GM18517 (cell line): ENCODE data around the gene HEXIM1.
"Not testable (repeated sequence)": the region's sequence is repeated elsewhere in the genome, so short reads cannot be mapped to it uniquely, and the experiment has no call there.

Source experiments
- ATAC-seq: cut with Tn5 transposase; IDR thresholded peaks from one replicate; pipeline ENCODE4 v1.9.1; 2021; ENCODE audit warnings: mild to moderate bottlenecking, moderate library complexity; ENCODE audit not compliant: unreplicated experiment

Gene HEXIM1

GRCh38 chr17:45112559-45113423 is 35.5 kb upstream of the HEXIM1 start:
- ATAC-seq: no peak

GRCh38 chr17:45113424-45113754 is 34.9 kb upstream of the HEXIM1 start:
- no peak for ATAC-seq

DNA sequence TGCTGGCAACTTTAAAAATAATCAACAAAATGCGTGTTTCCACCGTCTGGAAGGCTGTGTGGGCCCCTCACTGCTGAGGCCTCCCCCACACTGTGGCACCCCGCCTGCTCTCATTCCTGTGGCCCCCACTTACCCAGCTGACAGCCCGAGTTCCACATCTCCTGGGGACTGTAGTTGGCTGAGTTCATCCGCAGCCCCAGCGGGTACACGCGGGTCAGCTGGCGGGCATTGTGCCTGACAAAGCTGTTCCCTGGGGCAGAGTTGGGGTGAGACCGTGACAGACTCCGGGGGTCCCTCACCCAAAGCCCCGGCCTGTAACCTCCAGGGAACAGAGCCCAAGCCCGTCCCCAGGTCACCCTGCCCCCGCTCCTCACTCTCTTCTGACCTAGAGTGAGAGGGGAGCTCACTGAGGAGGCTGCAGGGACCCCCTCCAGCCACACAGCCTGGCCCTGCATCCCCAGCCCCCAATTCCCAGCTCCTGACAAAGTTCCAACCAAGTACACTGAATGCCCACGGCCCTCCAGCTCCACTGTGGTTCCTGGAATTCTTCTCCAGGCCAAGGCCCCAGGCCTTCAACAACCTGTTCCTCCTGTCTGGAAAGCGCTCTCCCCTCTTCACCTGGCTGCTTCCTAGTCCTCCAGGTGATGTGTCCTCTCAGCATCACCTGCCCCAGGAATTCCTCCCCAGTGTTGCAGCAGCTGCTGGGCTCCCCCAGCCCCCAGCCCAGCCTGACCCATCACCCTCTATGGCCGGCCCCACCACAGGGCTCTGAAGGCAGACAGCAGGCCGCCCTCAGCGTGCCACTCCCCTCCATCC is 34.0 kb upstream of the HEXIM1 start:
- no peak for ATAC-seq

- ATAC-seq: no peak
These were observed 33.2 kb upstream of the HEXIM1 start for GRCh38 chr17:45115015-45115625.

DNA sequence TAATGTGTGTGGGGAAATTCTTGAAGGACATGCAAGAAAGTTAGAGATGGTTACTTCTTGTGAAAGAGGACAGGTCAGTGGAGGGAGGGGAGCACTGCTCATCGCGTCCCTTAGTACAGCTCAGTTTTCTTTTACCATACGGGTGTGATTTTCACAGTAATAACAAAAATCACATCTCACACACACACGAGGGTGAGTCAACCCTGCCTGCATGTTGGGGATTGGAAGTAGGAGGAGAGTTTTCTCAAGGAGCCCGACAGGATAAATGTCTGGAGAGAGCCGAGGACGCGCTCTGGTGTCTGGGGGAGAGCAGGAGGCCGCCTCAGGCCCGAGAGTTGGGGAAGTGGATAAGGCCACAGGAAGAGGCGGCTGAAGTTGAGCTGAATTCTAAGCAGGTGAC is 32.4 kb upstream of the HEXIM1 start:
- ATAC-seq: no peak

GRCh38 chr17:45116434-45117016 is 31.8 kb upstream of the HEXIM1 start:
- no peak for ATAC-seq

- no peak for ATAC-seq
These were observed 30.9 kb upstream of the HEXIM1 start for GRCh38 chr17:45117334-45117733.

GRCh38 chr17:45117848-45118646 is 30.2 kb upstream of the HEXIM1 start:
- ATAC-seq: no peak

GRCh38 chr17:45118691-45119090 is 29.6 kb upstream of the HEXIM1 start:
- no peak for ATAC-seq

GRCh38 chr17:45119964-45120363 is 28.3 kb upstream of the HEXIM1 start:
- no peak for ATAC-seq

DNA sequence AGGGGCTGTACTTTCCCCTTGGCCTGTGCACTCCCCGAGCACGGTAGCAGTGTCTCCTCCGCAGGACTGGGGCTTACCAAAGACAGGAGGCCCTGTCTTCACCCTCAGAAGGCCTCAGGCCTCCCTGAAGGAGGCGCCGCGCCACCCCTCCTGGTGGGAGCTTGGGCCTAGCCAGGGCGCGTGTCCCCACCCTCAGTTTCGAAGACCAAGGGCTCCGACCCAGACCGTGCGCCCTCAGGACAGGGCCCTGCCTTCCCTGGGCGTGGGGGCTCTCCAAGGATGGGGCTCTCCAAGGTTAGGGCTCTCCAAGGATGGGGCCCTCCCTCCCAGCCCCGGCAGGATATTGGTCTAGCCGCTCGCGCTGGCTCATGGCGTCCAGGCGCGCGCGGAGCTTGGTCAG is 27.7 kb upstream of the HEXIM1 start:
- ATAC-seq: no peak

DNA sequence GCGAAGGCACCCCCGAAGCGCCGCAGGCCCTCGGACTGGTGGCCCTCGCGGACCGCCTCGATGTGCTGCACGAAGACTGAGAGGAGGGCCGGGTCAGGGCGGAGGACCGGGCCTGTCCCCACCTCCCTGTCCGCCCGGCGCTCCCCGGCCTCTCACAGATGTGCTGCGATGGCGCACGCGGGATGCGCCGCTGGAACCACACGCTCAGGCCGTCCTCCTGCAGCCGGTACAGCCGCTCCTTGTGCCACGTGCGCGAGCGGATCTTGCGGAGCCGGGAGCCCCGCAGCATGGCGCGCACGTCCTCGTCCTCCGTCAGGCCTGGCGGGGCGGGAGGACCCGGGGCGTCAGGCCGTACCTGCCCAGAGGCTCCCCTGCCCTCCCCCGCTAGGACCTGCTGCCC is 27.2 kb upstream of the HEXIM1 start:
- no peak for ATAC-seq

- ATAC-seq: no peak
These were observed 25.1 kb upstream of the HEXIM1 start for GRCh38 chr17:45123076-45123770.

DNA sequence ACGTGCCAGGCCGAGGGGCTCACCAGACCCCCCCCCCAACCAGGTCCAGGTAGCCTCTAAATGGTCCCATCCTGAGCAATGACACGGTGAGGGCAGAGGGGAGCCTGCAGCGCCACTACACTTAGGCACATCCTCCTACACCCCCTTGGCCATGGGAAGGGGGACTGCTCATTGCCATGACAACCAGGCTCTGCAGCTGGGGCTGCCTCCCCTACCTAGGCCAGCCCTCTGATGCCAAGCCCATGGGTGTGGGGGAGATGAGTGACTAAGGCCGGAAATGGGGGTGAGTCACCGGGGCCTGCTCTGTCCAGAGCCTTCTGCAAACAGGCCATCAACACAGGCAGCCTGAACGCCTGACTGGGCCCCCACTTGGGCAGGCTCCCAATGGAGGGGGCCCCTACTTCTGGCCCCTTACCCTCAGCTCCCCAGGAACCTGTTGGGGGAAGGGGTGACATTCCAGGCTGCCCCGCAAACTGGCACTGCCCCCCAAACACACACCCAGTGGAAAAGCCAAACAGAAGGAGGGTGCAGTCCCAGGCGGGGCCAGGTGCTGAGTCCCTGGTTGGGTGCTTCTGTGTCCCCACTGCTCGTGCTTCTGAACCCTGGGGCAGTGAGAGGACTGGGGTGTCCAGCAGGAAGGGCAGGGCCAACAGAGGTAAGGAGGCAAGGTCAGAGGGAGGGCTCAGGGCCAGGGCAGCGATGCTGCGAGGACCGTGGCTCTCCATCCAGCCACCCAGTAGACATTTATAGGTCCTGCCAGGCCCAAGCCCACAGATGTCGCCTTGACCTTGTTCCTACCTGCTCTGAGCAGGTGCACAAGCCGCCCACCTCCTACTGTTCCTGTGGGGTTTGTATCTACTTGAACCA is 24.1 kb upstream of the HEXIM1 start:
- no peak for ATAC-seq

GRCh38 chr17:45124797-45125122 is 23.5 kb upstream of the HEXIM1 start:
- ATAC-seq: not testable (repeated sequence)

DNA sequence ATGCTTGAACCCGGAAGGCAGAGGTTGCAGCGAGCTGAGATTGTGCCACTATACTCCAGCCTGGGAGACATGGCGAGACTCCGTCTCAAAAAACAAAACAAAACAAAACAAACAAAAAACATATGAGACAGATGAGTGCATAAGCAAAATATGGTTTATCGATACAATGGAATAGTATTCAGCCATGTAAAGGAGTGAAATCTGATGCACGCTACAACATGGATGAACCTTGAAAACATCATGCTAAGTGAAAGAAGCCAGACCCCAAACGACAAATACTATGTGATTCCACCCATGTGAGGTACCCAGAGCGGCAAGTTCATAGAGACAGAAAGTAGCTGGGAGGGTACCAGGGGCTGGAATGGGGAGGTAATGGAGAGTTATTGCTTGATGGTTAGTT is 22.8 kb upstream of the HEXIM1 start:
- ATAC-seq: no peak

DNA sequence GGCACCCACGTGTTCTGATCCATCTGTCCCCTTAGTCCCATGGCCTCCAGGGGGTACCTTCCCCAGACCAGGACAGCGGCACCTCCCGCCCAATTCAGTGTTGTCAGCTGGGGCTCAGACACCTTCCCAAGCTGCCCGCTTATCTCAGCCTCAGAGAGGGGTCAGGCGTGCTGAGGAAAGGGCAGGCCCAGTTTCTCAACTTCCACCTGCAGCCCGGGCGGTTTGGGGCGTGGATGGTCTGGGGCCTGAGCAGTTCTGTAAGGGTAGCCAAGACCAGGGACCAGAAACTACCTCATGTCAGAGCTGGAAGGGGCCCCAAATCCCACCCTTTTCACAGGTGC is 21.1 kb upstream of the HEXIM1 start:
- no peak for ATAC-seq

DNA sequence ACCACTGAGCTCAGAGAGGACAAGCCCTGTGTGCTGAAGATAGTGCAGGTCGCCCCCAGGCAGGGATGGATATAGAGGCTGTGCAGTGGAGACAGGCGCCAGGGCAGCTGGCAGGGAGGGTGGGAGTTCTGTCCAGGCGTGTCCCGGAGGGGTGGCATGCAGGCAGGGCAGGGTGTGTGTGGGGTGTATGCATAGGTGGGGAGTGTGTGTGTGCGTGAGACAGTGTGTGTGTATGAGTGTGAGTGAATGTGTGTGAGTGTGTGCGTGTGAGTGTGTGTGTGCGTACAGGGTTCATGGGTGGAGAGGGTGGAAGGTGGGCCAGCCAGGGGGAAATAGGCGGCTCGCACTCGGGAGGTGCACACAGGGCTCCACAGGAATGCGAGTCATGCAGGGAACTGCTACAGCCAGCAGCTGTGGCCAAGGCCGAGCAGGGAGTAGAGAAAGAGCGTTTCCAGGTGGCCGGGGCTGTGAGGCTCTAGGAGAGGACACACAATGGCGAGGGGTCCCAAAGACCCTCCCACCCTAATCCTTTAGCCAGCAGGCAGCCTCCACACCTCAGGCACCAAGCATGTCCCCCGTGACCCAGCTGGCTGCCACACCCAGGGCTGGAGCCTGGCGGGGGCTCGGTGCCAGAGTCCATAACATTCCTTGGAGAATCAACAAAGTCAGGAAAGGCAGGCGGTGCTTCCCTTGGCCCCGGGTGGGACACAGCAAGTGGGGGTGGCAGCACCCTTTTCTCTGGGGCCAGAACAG is 20.6 kb upstream of the HEXIM1 start:
- no peak for ATAC-seq

GRCh38 chr17:45128331-45128730 is 19.9 kb upstream of the HEXIM1 start:
- ATAC-seq: no peak
